ENCODE results near the gene EXD3. TPM values are rescaled to one million over a fixed set of nuclear protein-coding genes. Genes with fewer than 3 reads are reported as not detected.

The EXD3 gene, protein sequence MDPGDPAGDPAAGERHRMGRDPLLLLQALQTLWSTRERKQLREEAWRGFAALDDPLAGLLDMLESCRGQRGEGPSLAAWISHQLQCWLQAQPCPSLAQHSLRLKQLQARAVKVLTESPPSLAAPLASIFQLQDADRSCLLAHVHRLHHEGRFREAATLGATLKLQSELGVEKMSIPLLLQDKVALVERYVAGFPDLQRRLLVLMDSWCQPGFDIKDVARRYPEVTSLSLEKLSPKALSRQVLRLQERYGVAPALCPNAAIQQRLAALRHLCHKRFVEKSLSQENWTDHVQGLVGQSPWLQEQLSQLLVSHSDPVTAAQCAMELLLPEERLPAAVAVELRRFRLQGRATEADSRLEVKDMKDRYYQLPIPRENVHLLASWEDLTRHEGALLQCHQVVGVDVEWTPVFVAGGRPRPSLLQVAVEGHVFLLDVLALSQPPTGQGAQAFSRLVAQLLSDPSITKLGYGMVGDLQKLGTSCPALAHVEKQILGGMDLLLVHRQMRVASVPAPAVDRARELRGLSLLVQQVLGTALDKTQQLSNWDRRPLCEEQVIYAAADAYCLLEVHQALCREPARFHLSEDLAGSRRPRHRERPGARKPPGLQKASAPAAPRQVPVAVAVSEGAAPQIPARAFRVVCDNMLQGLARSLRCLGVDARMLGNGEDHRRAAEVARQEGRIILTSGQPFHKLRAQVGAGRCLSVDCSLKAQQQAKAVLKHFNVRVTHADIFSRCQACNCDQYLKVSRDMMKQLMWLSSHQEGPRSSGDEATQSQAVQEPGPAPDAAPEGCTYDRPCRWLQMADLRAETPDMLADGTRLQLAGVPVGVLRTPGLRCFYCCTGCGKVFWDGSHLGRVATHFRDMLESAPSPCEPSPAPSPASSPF
- total RNA-seq, result 3.6 and 10.6 TPM in 2 replicates

DNA sequence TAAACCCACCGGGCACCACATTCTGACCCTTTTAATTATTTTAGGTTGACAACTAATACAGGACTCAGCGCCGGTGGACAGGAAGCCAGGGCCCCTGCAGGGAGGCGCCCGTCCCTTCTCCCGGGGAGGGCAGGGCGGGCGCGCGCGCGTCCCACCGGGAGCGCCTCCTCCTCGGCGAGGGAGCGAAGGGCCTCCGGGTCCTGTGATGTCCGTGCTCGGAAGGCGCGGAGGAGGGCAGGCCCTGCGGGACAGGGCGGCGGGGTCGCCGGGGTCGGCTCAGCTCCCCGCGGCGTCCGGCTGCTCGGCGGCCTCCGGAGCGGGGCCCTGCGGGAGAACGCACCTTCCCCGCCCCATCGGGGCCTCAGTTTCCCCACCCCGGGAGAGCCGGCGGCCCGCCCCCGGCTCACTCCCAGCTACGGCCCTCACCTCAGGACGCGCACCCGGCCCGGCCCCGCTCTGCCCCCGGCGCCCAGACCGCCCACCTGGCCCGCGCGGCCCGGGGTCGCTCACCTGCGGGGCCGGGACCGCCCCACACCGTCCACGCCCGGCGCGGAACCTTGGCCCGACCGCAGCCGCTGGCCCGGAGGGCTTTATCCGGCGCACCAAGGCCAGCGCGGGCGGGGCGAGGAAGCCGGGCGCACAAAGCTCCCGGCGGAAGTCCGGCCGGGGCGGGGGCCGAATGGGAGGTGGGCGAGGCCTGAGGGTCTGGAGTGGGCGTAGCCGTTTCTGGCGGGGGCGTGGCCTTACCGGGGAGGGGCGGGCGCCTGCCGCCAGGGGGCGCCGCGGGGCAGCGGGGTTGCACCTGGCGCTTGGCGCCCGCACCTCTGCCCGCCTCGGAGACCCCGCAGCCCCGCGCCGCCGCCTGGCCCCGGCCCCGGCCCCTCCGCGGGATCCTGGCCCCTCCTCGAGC, at the start of gene EXD3, which contains the start of gene NOXA1:
EXD3 (minus strand) TSS at position 559 of the 910 bp plus-strand sequence. CDS start 27,805 bp downstream, outside the sequence.
NOXA1 (plus strand) TSS at position 790 of the 910 bp plus-strand sequence. CDS start 137 bp downstream, outside the sequence.

GRCh38 chr9:137459152-137459600, 36.2 kb upstream of the EXD3 start, which contains the start of gene NSMF:
NSMF (minus strand) TSS chr9:137459334; CDS start chr9:137459102, 232 bp downstream.

GRCh38 chr9:137441289-137441934, 18.4 kb upstream of the EXD3 start, which contains the start of gene ENTPD8:
ENTPD8 (minus strand) TSS chr9:137441357; CDS start chr9:137438285, 3,072 bp downstream.

GRCh38 chr9:137302118-137302448, 120.9 kb downstream of the EXD3 start, which contains the start of gene NRARP:
NRARP (minus strand) TSS chr9:137302271; CDS start chr9:137301928, 343 bp downstream.

GRCh38 chr9:137277329-137278041, 145.5 kb downstream of the EXD3 start, which contains the start of gene TOR4A:
TOR4A (plus strand) TSS chr9:137277726; CDS start chr9:137278690, 964 bp downstream.

Other genes with a start within 250 kb of the EXD3 start
- 28.3 and 48.3 TPM in 2 replicates for gene ANAPC2, start 234.6 kb downstream of the EXD3 start, total RNA-seq
- 72.2 and 73.2 TPM in 2 replicates for gene SSNA1, start 234.5 kb downstream of the EXD3 start, total RNA-seq
- gene TPRN, start 222.4 kb downstream of the EXD3 start, total RNA-seq, result 8.4 and 12.2 TPM in 2 replicates
- 34.5 and 35.0 TPM in 2 replicates for gene TMEM203, start 217.5 kb downstream of the EXD3 start, total RNA-seq
- gene NDOR1, start 217.5 kb downstream of the EXD3 start, total RNA-seq, result 7.3 and 7.9 TPM in 2 replicates
- under 0.01 TPM in 1 of 2 replicates, not detected in the other for gene RNF208, start 200.9 kb downstream of the EXD3 start, total RNA-seq
- 0.39 and 1.1 TPM in 2 replicates for gene CYSRT1, start 198.0 kb downstream of the EXD3 start, total RNA-seq
- gene RNF224, start 195.7 kb downstream of the EXD3 start, total RNA-seq, result 0.76 and 2.0 TPM in 2 replicates
- gene SLC34A3, start 192.3 kb downstream of the EXD3 start, total RNA-seq, result 0.11 and 0.39 TPM in 2 replicates
- 76.2 and 226 TPM in 2 replicates for gene TUBB4B, start 181.9 kb downstream of the EXD3 start, total RNA-seq
- gene STPG3, start 171.9 kb downstream of the EXD3 start, total RNA-seq, result not detected in 2 replicates
- gene NELFB, start 167.8 kb downstream of the EXD3 start, total RNA-seq, result 50.3 and 57.0 TPM in 2 replicates
- gene TOR4A, start 145.4 kb downstream of the EXD3 start, total RNA-seq, result 18.1 and 25.5 TPM in 2 replicates
- not detected in 2 replicates for gene NRARP, start 120.9 kb downstream of the EXD3 start, total RNA-seq
- 0.39 and 0.43 TPM in 2 replicates for gene NOXA1, start 231 bp upstream of the EXD3 start, total RNA-seq
- gene ENTPD8, start 18.2 kb upstream of the EXD3 start, total RNA-seq, result not detected in 2 replicates
- 30.2 and 43.8 TPM in 2 replicates for gene NSMF, start 36.2 kb upstream of the EXD3 start, total RNA-seq
- 2.1 and 4.7 TPM in 2 replicates for gene PNPLA7, start 127.2 kb upstream of the EXD3 start, total RNA-seq
- 29.8 and 32.6 TPM in 2 replicates for gene MRPL41, start 128.7 kb upstream of the EXD3 start, total RNA-seq
- 17.1 and 17.3 TPM in 2 replicates for gene DPH7, start 155.8 kb upstream of the EXD3 start, total RNA-seq
- 15.7 and 16.8 TPM in 2 replicates for gene ZMYND19, start 167.3 kb upstream of the EXD3 start, total RNA-seq
- 130 and 144 TPM in 2 replicates for gene ARRDC1, start 182.5 kb upstream of the EXD3 start, total RNA-seq
- 74.1 and 89.1 TPM in 2 replicates for gene EHMT1, start 195.8 kb upstream of the EXD3 start, total RNA-seq